OCI-LY7 (cell line): ENCODE results near the gene C2. TPM values are rescaled to one million over a fixed set of nuclear protein-coding genes. Genes with fewer than 3 reads are reported as not detected.

ENCODE experiments used
- BruUV-seq: library from RNA; stranded (reverse); fragments of 400-500 nt; replicated peaks from 2 replicates; lab custom pipeline; 2021; lab: Mats Ljungman, UMichigan
- CTCF ChIA-PET: fragments of 300-600 bp; sonication (Branson Sonifier 250); formaldehyde crosslinking; loops from one replicate; lab custom pipeline; 2022; ENCODE audit warnings: antibody characterized with exemption; ENCODE audit not compliant: unreplicated experiment; lab: Charles Lee
- POLR2A ChIA-PET: fragments of 300-600 bp; sonication (Branson Sonifier 250); formaldehyde crosslinking; loops from one replicate; lab custom pipeline; 2022; ENCODE audit warnings: antibody characterized with exemption; lab: Charles Lee
- DNase-seq: peaks from one replicate; pipeline ENCODE4 v3.0.0-alpha.2; 2015; ENCODE audit warnings: low spot score
- H2AFZ ChIP-seq: fragments of 200-600 bp; sonication (generic), shearing (Covaris generic); 2 replicates; pipeline ENCODE4 v1.6.1; 2014; ENCODE audit warnings: mild to moderate bottlenecking, antibody characterized with exemption, low read length, moderate library complexity
- H3K27ac ChIP-seq: fragments of 200-600 bp; sonication (generic); 2 replicates; pipeline ENCODE4 v1.5.1; 2014; ENCODE audit warnings: mixed run types, low read depth, mild to moderate bottlenecking, moderate library complexity, low read length, inconsistent platforms; ENCODE audit not compliant: poor library complexity, severe bottlenecking
- H3K36me3 ChIP-seq: fragments of 200-600 bp; sonication (generic); 2 replicates; pipeline ENCODE4 v1.6.1; 2014; ENCODE audit warnings: mild to moderate bottlenecking, antibody characterized with exemption, low read length, moderate library complexity, mixed read lengths; ENCODE audit not compliant: insufficient read depth
- H3K4me1 ChIP-seq: fragments of 200-600 bp; sonication (generic); 2 replicates; pipeline ENCODE4 v1.5.1; 2014; ENCODE audit warnings: mild to moderate bottlenecking, low read length; ENCODE audit not compliant: insufficient read depth, poor library complexity, severe bottlenecking
- H3K4me2 ChIP-seq: fragments of 200-600 bp; sonication (generic); 2 replicates; pipeline ENCODE4 v1.6.1; 2014; ENCODE audit warnings: mild to moderate bottlenecking, low read length
- H3K4me3 ChIP-seq: fragments of 200-600 bp; sonication (generic); 2 replicates; pipeline ENCODE4 v1.5.1; 2014; ENCODE audit warnings: mild to moderate bottlenecking, low read depth, low read length; ENCODE audit not compliant: poor library complexity, severe bottlenecking
- H3K79me2 ChIP-seq: fragments of 200-600 bp; sonication (generic); 2 replicates; pipeline ENCODE4 v1.6.1; 2016; ENCODE audit warnings: low read depth, mild to moderate bottlenecking, low read length, moderate library complexity, mixed read lengths; ENCODE audit not compliant: insufficient read depth
- H3K9me2 ChIP-seq: fragments of 200-600 bp; sonication (generic); 2 replicates; pipeline ENCODE4 v1.6.1; 2016; ENCODE audit warnings: mild to moderate bottlenecking, low read length, mixed read lengths; ENCODE audit not compliant: insufficient read depth
- H3K9me3 ChIP-seq: fragments of 200-600 bp; sonication (generic); 2 replicates; pipeline ENCODE4 v1.6.1; 2014; ENCODE audit warnings: mild to moderate bottlenecking, mixed run types, low read length, mixed read lengths
- H4K20me1 ChIP-seq: fragments of 200-600 bp; sonication (generic); 2 replicates; pipeline ENCODE4 v1.6.1; 2014; ENCODE audit warnings: mild to moderate bottlenecking, antibody characterized with exemption, low read length, moderate library complexity, mixed read lengths; ENCODE audit not compliant: insufficient read depth
- EZH2phosphoT487 ChIP-seq: fragments of 200-600 bp; sonication (generic); IDR thresholded peaks from 2 replicates; pipeline ENCODE4 v1.6.1; 2018; ENCODE audit warnings: low read depth, borderline replicate concordance, mild to moderate bottlenecking, mixed run types, antibody characterized with exemption, low read length, moderate library complexity, mixed read lengths
- intact Hi-C: fragments of 100-400 bp; cut with micrococcal nuclease; formaldehyde crosslinking; loops from one replicate; pipeline ENCODE4 v1.10.0; 2022; ENCODE audit not compliant: unreplicated experiment
- total RNA-seq, 2 experiments: library from RNA; depleted of rRNA in 1 of 2; stranded (reverse); fragments of >200 nt in 1 of 2; shearing (Covaris generic) in 1 of 2; gene quantifications; 2 replicates each; pipeline ENCODE4 v1.2.3, GENCODE V29; 2014 to 2022
- TF ChIP-seq, protein P1 (sequence below): fragments of 200-600 bp; sonication (generic); conservative IDR thresholded peaks from 2 replicates; pipeline ENCODE4 v1.5.1; 2014; ENCODE audit warnings: mild to moderate bottlenecking, antibody characterized with exemption, low read length, moderate library complexity, mixed read lengths

C2 gene
- total RNA-seq, 2 experiments from 2014 or later: 3.4 to 4.4 TPM

DNA sequence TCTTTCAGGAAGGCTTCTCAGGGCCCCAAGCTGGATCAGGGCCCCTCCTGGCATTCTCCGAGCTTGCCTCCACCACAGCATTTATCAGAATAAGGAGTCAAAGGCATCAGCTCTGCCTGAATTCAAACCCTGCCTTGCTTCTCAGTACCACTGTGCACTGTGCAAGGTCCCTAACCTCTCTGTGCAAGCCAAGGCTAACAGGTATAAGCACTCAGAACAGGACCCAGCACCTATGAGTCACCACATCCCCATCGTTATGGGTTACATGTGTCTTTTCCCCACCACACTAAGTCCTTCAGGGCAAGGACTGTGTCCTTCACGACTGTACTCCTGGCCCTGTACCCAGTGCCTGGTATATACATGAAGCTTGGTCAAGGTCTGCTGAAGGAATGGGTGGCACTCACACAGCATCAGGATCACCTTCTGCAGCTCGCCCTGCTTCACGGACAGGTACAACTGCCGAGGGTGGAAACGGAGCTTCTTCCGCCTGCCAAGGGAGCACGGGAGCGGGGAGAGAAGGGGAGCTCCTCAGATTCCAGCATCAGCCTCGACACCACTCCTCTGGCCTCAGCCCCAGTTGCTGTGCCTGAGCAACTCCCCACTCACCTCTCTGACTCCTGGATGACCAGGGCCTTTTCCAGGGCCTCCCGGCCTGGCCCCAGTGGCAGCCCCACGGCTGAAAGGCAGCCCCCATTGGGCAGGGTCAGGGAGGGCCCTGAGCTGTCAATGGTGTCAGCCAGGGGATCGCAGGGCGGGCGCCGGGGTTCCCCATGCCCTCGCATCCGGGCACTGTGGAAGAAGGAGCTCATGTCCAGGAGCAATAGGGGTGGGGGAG, 40.1 kb upstream of the C2 start:
- CTCF ChIA-PET: interaction anchor here (0.6 kb wide), 1 partner anchor 642 kb away, joined by 16 read pairs; no protein-coding TSS in a partner anchor
- Histone ChIP-seq H3K4me3 (no peak overlapping the region), H3K4me2 (no peak overlapping the region), H3K79me2 (no peaks in the 10 kb centered on the region), H2AFZ (no peak overlapping the region), H3K27ac (no peak overlapping the region), H3K4me1 (no peaks in the 10 kb centered on the region), H3K9me3 (no peaks in the 10 kb centered on the region), H3K9me2 (no peaks in the 10 kb centered on the region), H4K20me1 (no peaks in the 10 kb centered on the region), H3K36me3 (peaks cover 93% of the 10 kb centered on the region)
- POLR2A ChIA-PET: interaction anchor here (0.6 kb wide), 1 partner anchor 24 kb away, joined by 3 read pairs; the partner anchor contains the start of gene NEU1
- BruUV-seq: no TSS peak
- intact Hi-C loops: no loop called here
- DNase-seq: no peak
- no peak for TF ChIP-seq EZH2phosphoT487
- TF ChIP-seq, protein P1, sequence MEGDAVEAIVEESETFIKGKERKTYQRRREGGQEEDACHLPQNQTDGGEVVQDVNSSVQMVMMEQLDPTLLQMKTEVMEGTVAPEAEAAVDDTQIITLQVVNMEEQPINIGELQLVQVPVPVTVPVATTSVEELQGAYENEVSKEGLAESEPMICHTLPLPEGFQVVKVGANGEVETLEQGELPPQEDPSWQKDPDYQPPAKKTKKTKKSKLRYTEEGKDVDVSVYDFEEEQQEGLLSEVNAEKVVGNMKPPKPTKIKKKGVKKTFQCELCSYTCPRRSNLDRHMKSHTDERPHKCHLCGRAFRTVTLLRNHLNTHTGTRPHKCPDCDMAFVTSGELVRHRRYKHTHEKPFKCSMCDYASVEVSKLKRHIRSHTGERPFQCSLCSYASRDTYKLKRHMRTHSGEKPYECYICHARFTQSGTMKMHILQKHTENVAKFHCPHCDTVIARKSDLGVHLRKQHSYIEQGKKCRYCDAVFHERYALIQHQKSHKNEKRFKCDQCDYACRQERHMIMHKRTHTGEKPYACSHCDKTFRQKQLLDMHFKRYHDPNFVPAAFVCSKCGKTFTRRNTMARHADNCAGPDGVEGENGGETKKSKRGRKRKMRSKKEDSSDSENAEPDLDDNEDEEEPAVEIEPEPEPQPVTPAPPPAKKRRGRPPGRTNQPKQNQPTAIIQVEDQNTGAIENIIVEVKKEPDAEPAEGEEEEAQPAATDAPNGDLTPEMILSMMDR: no peak

DNA sequence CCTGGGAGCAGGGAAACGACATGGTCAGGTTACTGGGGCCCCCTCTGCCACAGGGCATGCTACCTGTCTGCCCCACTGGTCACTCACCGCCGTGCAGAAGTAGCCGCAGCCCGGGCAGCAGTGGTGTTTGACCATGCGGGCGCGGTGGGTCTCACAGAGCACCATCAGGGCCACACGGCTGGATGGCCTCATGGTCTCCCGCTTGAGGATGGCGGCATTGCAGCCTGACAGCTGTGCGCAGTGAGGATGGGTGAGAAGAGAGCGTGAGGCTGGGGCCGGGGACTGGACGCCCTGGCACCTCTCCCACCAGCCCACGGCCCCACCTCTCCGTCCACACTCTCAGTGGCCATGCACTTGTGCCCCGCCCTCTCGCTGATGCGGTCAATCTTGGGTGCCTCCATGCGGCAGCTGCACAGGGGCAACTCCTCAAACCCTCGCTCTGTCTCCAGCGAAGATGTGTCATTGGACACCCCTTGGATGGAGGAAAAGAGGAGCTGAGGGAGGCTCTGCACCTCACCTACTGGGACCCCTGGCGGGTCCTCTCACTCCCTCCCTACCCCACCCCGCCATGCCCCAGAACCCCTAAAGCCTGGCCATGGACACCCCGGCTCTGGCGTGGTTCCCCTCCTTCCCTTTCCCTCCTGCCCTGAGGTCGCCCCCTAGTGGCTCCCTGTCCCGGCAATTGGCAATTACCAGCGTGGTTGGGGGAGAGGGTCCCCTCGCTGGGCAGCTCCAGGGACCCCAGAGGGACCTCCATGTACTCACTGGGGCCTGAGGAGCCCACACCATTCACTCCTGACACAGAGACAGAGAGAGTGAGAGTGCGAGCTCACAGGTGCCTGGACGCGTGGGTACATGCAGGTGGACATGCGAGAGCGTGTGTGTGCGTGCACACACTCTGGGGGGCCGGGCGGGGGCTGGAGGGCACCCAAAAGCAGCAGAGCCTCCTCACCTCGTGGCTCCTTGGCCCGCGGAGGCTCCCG, 39.0 kb upstream of the C2 start:
- intact Hi-C loops: no loop called here
- no TSS peak for BruUV-seq
- no peak for TF ChIP-seq EZH2phosphoT487
- TF ChIP-seq, protein P1: peak; percentile 90
- ChIA-PET POLR2A (no interaction called here), CTCF (interaction anchor here (0.5 to 1.4 kb wide), 2 partner anchors 10 to 194 kb away, joined by 4 to 6 read pairs; no protein-coding TSS in a partner anchor)
- Histone ChIP-seq H3K27ac (no peak overlapping the region), H3K4me1 (no peaks in the 10 kb centered on the region), H3K9me3 (no peaks in the 10 kb centered on the region), H4K20me1 (no peaks in the 10 kb centered on the region), H3K4me3 (no peak overlapping the region), H2AFZ (no peak overlapping the region), H3K4me2 (no peak overlapping the region), H3K36me3 (peaks cover 94% of the 10 kb centered on the region), H3K9me2 (no peaks in the 10 kb centered on the region), H3K79me2 (no peaks in the 10 kb centered on the region)
- DNase-seq: peak; percentile 38
